Endothelial cell of umbilical vein (primary cell): ENCODE measurements around the gene RPL18. TPM values are rescaled to one million over a fixed set of nuclear protein-coding genes. Genes with fewer than 3 reads are reported as not detected.

Experiments
- BruUV-seq: library from RNA; stranded (reverse); fragments of 400-500 nt; replicated peaks from 2 replicates; lab custom pipeline; 2021; lab: Mats Ljungman, UMichigan
- CTCF ChIA-PET: fragments of 300-600, 350-600 bp; sonication (Branson Sonifier 250); formaldehyde crosslinking; loops from one replicate; lab custom pipeline; 2021; ENCODE audit warnings: antibody characterized with exemption, inconsistent platforms; lab: Charles Lee
- POLR2A ChIA-PET: fragments of 300-600, 350-600 bp; sonication (Branson Sonifier 250); formaldehyde crosslinking; loops from one replicate; lab custom pipeline; 2021; ENCODE audit warnings: antibody characterized with exemption, inconsistent platforms; lab: Charles Lee
- DNase-seq: peaks from one replicate; pipeline ENCODE4 v3.0.0-alpha.2; 2011; ENCODE audit warnings: low read depth, low spot score
- FAIRE-seq: peaks from 2 replicates; lab custom pipeline; 2011; peaks lifted over from hg19 to GRCh38; lab: Jason Lieb, UNC
- H2AFZ ChIP-seq: 2 replicates; pipeline ENCODE4 v1.6.0; 2012; ENCODE audit warnings: low read depth, low read length, control low read depth, inconsistent platforms
- H3K27ac ChIP-seq: 2 replicates; pipeline ENCODE4 v1.5.1; 2011; ENCODE audit warnings: low read depth, mild to moderate bottlenecking, control low read depth, low read length, moderate library complexity; ENCODE audit not compliant: insufficient read depth
- H3K27me3 ChIP-seq, 2 experiments: 2 replicates each; pipeline versions ENCODE4 v1.6.0 to v1.6.1; 2011; ENCODE audit warnings: low read length in 2 of 2, mixed read lengths in 1 of 2; ENCODE audit not compliant: control insufficient read depth in 2 of 2, insufficient read depth in 2 of 2
- H3K36me3 ChIP-seq, 2 experiments: 2 replicates in 1 of 2; 3 replicates in 1 of 2; pipeline ENCODE4 v1.5.1; 2011; ENCODE audit warnings: low read length in 2 of 2, mild to moderate bottlenecking in 1 of 2, moderate library complexity in 1 of 2; ENCODE audit not compliant: control insufficient read depth in 2 of 2, insufficient read depth in 2 of 2; ENCODE audit errors: extremely low read depth in 1 of 2
- H3K4me1 ChIP-seq: 3 replicates; pipeline ENCODE4 v1.5.1; 2011; ENCODE audit warnings: mild to moderate bottlenecking, low read length; ENCODE audit not compliant: control insufficient read depth, insufficient read depth; ENCODE audit errors: extremely low read depth
- H3K4me2 ChIP-seq: 2 replicates; pipeline ENCODE4 v1.6.1; 2011; ENCODE audit warnings: low read length, control low read depth, mixed read lengths; ENCODE audit not compliant: insufficient read depth
- H3K4me3 ChIP-seq, 3 experiments: fragments of 200-600 bp in 1 of 3; sonication (generic), shearing (Covaris generic) in 1 of 3; replicated peaks in 1 of 3; 2 replicates each; pipeline ENCODE4 v1.5.1; 2011 to 2016; ENCODE audit warnings: control low read depth in 3 of 3, low read length in 3 of 3, mild to moderate bottlenecking in 2 of 3, inconsistent platforms in 1 of 3, low read depth in 1 of 3, moderate library complexity in 1 of 3; ENCODE audit not compliant: insufficient read depth in 1 of 3
- H3K79me2 ChIP-seq: 2 replicates; pipeline ENCODE4 v1.6.0; 2012; ENCODE audit warnings: low read length, inconsistent platforms; ENCODE audit not compliant: control insufficient read depth, insufficient read depth
- H3K9ac ChIP-seq: replicated peaks from 2 replicates; pipeline ENCODE3; 2011; ENCODE audit warnings: low read length, control low read depth; ENCODE audit not compliant: insufficient read depth; ENCODE audit errors: extremely low read depth
- H3K9me1 ChIP-seq: replicated peaks from 3 replicates; pipeline ENCODE4 v1.6.0; 2011; ENCODE audit warnings: mild to moderate bottlenecking, low read length; ENCODE audit not compliant: control insufficient read depth, insufficient read depth; ENCODE audit errors: extremely low read depth
- H3K9me3 ChIP-seq: replicated peaks from 2 replicates; pipeline ENCODE4 v1.5.1; 2012; ENCODE audit warnings: low read length, inconsistent platforms; ENCODE audit not compliant: control insufficient read depth, insufficient read depth
- H4K20me1 ChIP-seq: replicated peaks from 2 replicates; pipeline ENCODE3; 2011; ENCODE audit warnings: mild to moderate bottlenecking, low read length; ENCODE audit not compliant: control insufficient read depth, insufficient read depth; ENCODE audit errors: extremely low read depth
- EZH2 ChIP-seq: IDR thresholded peaks from 2 replicates; pipeline ENCODE4 v1.6.1; 2012; ENCODE audit warnings: borderline replicate concordance, low read depth, mild to moderate bottlenecking, moderate library complexity, low read length, inconsistent platforms; ENCODE audit not compliant: severe bottlenecking
- FOS ChIP-seq: IDR thresholded peaks from 2 replicates; pipeline ENCODE4 v1.6.1; 2011; ENCODE audit warnings: mild to moderate bottlenecking, low read length, moderate library complexity, borderline replicate concordance; ENCODE audit not compliant: insufficient read depth
- GATA2 ChIP-seq: IDR thresholded peaks from 2 replicates; pipeline ENCODE4 v1.7.0; 2011; ENCODE audit warnings: low read depth, mild to moderate bottlenecking, moderate library complexity, mixed read lengths, low read length; ENCODE audit not compliant: insufficient read length, insufficient read depth
- JUN ChIP-seq: IDR thresholded peaks from 2 replicates; pipeline ENCODE4 v1.6.1; 2011; ENCODE audit warnings: borderline replicate concordance, low read depth; ENCODE audit not compliant: insufficient read length, insufficient read depth
- POLR2A ChIP-seq: IDR thresholded peaks from 2 replicates; pipeline ENCODE4 v1.6.1; 2012; ENCODE audit warnings: low read depth, mild to moderate bottlenecking, control low read depth, low read length
- POLR2AphosphoS5 ChIP-seq: IDR thresholded peaks from 2 replicates; pipeline ENCODE4 v1.6.1; 2012; ENCODE audit warnings: low read depth, mild to moderate bottlenecking, control low read depth, low read length, moderate library complexity; ENCODE audit not compliant: insufficient read depth
- dilution Hi-C: fragments of 300-500 bp; cut with MboI; formaldehyde crosslinking; loops from one replicate; pipeline ENCODE4 v1.15.0; 2019; ENCODE audit warnings: low sequenced_read_pairs; ENCODE audit not compliant: extremely low pct_ligation_motif_present
- intact Hi-C: fragments of 100-400 bp; cut with micrococcal nuclease; formaldehyde crosslinking; loops from one replicate; pipeline ENCODE4 v1.10.0; 2022
- polyA plus RNA-seq, 4 experiments: library from polyadenylated mRNA; depleted of rRNA in 3 of 4; stranded (reverse) in 3 of 4; unstranded in 1 of 4; fragments of >200 nt; gene quantifications; 2 replicates each; pipeline versions ENCODE4 v1.2.1 to v1.2.3, GENCODE V29; 2011 to 2012; ENCODE audit warnings: missing spikeins in 1 of 4
- total RNA-seq: library from RNA; stranded (reverse); gene quantifications from 2 replicates; pipeline ENCODE4 v1.2.3, GENCODE V29; 2021
- TF ChIP-seq, protein P1 (sequence below): IDR thresholded peaks from 2 replicates; pipeline ENCODE4 v1.6.1; 2011; ENCODE audit not compliant: insufficient read depth, insufficient read length
- TF ChIP-seq, protein P2 (sequence below), 2 donors: IDR thresholded peaks; 1 replicate in 1 of 2; 2 replicates in 1 of 2; pipeline ENCODE4 v1.5.1; 2011; ENCODE audit warnings: low read length in 2 of 2, mild to moderate bottlenecking in 2 of 2, moderate library complexity in 2 of 2, control low read depth in 1 of 2, inconsistent platforms in 1 of 2, low read depth in 1 of 2; ENCODE audit not compliant: insufficient read depth in 1 of 2; ENCODE audit errors: extremely low read depth in 1 of 2

The RPL18 gene
- total and polyA plus RNA-seq, 2 donors (not counting 3 experiments of a cell fraction or from before 2014, with no cell fraction given) = 1,407 to 2,154 TPM

DNA sequence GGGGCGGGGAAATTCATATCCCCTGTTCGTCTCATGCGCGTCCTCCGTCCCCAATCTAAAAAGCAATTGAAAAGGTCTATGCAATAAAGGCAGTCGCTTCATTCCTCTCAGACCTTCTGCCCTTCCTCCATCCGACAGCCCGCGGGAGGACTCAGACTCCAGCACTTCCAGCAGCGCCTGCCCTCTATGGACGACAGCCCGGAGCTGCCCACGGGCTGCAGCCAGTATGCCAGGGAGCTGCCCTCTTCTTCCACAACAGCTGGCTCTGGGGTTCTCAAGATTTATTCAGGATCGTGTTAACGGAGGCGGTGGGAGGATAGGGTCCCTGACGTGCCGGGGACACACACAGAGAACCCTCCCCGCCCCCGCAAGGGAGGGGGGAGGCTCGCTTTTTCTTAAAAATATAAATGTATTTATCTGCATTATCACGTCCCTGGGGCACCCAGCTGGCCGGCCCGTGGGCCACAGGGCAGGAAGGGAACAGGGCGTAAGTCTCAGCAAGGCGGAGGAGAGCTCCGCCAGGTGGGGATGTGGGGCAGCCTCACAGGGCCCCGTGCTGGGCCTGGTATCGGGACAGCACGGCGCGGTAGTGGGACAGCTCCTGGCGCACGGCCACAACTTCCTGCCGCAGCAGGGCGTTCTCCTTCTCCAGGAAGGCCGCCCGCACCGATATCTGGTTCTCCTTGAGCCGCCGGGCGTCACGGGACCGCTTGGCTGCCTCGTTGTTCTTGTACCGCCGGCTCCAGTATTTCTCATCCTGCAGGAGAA is 11.5 kb upstream of the RPL18 start:
- ChIA-PET CTCF (interaction anchor here (0.7 to 2.3 kb wide), 16 partner anchors 9 to 340 kb away, joined by 3 to 12 read pairs (median 3); partner anchors contain the start of genes CA11, RPL18 and SPHK2), POLR2A (interaction anchor here (1.0 to 2.0 kb wide), 3 partner anchors 9 to 17 kb away, joined by 3 to 10 read pairs (median 3); partner anchors contain the start of genes RPL18 and SPHK2)
- H3K9me3 ChIP-seq = no peaks in the 10 kb centered on the region
- H2AFZ ChIP-seq = peak overlapping the region; percentile 33
- H4K20me1 ChIP-seq = no peaks in the 10 kb centered on the region
- intact Hi-C loops (loop anchor here (10.0 kb wide), 1 partner anchor 364 kb away; the partner anchor contains the start of genes GYS1 and RUVBL2), dilution Hi-C loops (no loop called here)
- peaks cover 0 to 2% of the 10 kb centered on the region in 2 experiments for H3K36me3 ChIP-seq
- H3K4me3 ChIP-seq = peak overlapping the region; percentile 6 to 19 (median 17)
- H3K4me1 ChIP-seq = peaks cover 25% of the 10 kb centered on the region
- TF ChIP-seq POLR2A (peak; percentile 53), JUN (no peak), POLR2AphosphoS5 (peak; percentile 61), EZH2 (no peak), FOS (no peak), GATA2 (no peak)
- TF ChIP-seq, protein P1, sequence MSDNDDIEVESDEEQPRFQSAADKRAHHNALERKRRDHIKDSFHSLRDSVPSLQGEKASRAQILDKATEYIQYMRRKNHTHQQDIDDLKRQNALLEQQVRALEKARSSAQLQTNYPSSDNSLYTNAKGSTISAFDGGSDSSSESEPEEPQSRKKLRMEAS = no peak
- TF ChIP-seq, protein P2, sequence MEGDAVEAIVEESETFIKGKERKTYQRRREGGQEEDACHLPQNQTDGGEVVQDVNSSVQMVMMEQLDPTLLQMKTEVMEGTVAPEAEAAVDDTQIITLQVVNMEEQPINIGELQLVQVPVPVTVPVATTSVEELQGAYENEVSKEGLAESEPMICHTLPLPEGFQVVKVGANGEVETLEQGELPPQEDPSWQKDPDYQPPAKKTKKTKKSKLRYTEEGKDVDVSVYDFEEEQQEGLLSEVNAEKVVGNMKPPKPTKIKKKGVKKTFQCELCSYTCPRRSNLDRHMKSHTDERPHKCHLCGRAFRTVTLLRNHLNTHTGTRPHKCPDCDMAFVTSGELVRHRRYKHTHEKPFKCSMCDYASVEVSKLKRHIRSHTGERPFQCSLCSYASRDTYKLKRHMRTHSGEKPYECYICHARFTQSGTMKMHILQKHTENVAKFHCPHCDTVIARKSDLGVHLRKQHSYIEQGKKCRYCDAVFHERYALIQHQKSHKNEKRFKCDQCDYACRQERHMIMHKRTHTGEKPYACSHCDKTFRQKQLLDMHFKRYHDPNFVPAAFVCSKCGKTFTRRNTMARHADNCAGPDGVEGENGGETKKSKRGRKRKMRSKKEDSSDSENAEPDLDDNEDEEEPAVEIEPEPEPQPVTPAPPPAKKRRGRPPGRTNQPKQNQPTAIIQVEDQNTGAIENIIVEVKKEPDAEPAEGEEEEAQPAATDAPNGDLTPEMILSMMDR (IDR thresholded peaks at IDR 0.05; ENCODE audit: extremely low read depth in 1 of 2, insufficient read depth in 1 of 2, low read depth in 1 of 2, low read length in 2 of 2) = peak in 1 of 2 donors; percentile 33
- no peaks in the 10 kb centered on the region for H3K27me3 ChIP-seq
- H3K27ac ChIP-seq = peak overlapping the region; percentile 13
- no peaks in the 10 kb centered on the region for H3K9me1 ChIP-seq
- peak; percentile 70 for DNase-seq
- H3K9ac ChIP-seq = peak overlapping the region; percentile 48
- peak overlapping the region; percentile 60 for H3K4me2 ChIP-seq
- no TSS peak for BruUV-seq
- no peaks in the 10 kb centered on the region for H3K79me2 ChIP-seq
- FAIRE-seq = peak; percentile 58
